Activated T-cell treated with anti-CD3 and anti-CD28 coated beads, Interleukin-2, amount 50 U/mL, for 48 hours (primary cell): ENCODE data around the gene RAB3GAP2.
A peak's percentile ranks its signal among the peaks of the same experiment; 100 is the strongest.
"Not testable (repeated sequence)": the region's sequence is repeated elsewhere in the genome, so short reads cannot be mapped to it uniquely, and the experiment has no call there.

Source experiments
- DNase-seq, 2 experiments: peaks; one replicate each; pipeline ENCODE4 v3.0.0-alpha.2; 2020

The RAB3GAP2 gene, protein sequence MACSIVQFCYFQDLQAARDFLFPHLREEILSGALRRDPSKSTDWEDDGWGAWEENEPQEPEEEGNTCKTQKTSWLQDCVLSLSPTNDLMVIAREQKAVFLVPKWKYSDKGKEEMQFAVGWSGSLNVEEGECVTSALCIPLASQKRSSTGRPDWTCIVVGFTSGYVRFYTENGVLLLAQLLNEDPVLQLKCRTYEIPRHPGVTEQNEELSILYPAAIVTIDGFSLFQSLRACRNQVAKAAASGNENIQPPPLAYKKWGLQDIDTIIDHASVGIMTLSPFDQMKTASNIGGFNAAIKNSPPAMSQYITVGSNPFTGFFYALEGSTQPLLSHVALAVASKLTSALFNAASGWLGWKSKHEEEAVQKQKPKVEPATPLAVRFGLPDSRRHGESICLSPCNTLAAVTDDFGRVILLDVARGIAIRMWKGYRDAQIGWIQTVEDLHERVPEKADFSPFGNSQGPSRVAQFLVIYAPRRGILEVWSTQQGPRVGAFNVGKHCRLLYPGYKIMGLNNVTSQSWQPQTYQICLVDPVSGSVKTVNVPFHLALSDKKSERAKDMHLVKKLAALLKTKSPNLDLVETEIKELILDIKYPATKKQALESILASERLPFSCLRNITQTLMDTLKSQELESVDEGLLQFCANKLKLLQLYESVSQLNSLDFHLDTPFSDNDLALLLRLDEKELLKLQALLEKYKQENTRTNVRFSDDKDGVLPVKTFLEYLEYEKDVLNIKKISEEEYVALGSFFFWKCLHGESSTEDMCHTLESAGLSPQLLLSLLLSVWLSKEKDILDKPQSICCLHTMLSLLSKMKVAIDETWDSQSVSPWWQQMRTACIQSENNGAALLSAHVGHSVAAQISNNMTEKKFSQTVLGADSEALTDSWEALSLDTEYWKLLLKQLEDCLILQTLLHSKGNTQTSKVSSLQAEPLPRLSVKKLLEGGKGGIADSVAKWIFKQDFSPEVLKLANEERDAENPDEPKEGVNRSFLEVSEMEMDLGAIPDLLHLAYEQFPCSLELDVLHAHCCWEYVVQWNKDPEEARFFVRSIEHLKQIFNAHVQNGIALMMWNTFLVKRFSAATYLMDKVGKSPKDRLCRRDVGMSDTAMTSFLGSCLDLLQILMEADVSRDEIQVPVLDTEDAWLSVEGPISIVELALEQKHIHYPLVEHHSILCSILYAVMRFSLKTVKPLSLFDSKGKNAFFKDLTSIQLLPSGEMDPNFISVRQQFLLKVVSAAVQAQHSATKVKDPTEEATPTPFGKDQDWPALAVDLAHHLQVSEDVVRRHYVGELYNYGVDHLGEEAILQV (N-terminal part only)

DNA sequence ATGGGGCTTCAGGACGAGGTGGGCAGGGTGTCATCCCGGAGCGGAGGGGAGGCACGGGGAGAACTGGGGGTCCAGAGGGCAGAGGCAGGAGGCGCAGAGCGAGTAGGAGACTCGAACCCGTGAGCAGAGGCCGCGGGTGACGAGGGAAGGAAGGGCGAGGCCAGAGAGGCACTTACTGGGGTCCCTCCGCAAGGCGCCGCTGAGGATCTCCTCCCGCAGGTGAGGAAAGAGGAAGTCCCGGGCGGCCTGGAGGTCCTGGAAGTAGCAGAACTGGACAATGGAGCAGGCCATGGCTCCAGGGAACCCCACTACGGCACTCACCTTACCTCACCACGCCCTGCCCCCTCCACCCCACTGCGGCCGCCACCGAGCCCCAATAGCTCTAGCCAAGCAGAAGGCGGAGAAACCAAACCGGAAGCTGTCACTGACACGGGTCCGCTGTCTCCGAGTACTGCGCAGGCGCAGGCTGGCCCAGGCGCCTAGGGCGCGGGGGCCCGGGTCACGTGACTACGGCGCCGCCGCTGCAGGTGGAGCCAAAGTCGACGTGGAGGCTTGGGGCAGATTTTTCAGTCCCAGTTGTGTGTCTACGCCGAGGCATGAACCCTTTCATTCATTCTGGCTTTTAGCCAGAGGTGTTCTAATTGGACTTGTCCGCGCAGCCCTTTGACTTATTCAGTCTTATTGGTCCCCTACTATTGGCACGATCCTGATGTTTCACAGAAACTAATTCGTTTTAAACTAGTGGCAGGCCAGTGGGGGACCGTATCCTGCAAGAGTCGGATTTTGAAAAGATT, at the start of gene RAB3GAP2:
RAB3GAP2 (minus strand) TSS at position 407 of the 794 bp plus-strand sequence; CDS start at position 291, 116 bp downstream.
- DNase-seq, result peak; percentile 96 to 97

DNA sequence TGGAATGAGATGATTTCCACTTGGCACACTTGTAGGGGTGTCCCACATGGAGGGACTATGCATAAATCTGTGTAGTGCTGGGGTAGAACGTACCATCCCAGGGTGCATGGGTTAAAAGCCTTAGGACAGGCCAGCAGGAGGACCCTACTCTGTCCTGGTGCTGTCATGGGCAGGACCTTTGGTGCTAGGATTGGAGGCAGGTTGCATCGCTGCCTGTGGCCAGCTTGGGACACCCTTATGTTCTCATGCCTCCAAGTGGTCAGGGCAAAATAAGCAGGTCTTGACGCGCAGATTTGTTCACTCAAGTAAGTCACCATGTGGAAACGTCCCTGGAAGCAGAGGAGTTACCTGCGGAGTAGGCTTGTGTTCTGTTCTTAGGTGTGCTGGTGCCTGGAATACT, 49.5 kb upstream of the RAB3GAP2 start:
- no peak for DNase-seq

DNA sequence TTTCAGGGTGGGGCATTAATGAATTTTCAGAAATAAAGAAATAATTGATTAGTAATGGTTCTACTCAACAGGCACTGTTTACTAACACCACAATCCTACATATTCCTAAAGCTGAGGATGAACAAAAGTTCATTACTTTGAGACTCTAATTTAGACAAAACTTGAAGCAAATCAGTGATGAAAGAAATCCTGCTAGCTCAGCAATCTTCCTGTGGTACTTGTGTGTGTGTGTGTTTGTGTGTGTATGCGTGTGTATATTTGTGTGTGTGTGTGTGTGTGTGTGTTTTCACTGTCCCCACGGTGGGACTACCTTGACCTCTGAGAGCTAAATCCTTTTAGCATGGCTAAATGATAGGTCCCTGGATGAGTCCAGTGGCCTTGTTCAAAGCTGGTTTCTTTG, 48.5 kb upstream of the RAB3GAP2 start:
- DNase-seq, result no peak

DNA sequence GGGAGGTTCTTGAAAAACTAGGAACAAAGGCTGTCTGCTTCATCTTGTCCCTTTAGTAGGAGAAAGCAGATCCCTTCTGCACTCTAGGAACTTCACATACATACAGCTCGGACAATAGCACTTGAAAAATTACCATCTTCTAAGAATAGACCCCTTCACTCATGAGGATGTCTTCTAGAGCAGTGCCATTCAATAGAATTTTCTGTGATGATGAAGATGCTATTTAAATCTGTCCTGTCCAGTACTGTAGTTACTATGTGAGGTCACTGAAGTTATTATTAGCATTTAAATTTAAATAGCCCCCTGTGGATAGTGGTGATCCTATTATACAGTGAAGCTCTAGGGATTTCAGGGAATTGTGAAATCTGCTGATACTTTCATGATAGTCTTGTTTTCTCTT, 46.4 kb upstream of the RAB3GAP2 start:
- no peak for DNase-seq

DNA sequence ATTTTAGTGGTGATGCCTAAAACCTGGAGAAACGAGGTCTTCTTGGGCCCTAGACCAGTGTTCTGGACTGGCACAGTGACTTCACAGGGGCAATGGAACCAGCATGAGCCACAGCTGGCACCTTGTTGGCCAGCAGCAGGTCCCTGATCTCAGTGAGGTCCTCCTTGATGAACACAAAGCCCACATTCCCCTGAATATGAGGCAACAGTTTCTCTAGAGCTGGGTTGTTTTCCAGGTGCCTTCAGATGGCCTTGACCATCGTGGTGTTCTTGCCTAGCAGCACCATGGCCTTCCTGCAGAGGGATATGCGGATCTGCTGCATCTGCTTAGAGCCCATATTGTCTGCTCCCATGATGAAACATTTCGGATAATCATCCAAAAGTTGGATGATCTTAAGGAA, 44.9 kb upstream of the RAB3GAP2 start:
- DNase-seq, result no peak

DNA sequence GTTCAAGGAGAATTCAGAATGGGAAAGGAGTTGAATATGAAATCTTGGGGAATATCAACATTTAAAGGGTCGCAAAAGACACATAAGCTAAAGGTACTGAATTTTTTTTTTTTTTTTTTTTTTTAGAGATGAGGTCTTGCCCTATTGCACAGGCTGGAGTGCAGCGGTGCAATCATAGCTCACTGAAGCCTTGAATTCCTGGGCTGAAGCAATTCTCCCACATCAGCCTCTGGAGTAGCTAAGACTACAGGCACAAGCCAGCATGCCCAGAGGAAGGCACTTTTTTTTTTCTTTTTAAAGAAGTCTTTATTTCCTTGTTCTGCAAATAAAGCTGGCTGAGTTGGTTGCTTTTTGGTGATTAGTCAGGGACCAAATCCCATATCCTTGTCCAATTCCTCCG, 44.1 kb upstream of the RAB3GAP2 start:
- DNase-seq, result no peak

DNA sequence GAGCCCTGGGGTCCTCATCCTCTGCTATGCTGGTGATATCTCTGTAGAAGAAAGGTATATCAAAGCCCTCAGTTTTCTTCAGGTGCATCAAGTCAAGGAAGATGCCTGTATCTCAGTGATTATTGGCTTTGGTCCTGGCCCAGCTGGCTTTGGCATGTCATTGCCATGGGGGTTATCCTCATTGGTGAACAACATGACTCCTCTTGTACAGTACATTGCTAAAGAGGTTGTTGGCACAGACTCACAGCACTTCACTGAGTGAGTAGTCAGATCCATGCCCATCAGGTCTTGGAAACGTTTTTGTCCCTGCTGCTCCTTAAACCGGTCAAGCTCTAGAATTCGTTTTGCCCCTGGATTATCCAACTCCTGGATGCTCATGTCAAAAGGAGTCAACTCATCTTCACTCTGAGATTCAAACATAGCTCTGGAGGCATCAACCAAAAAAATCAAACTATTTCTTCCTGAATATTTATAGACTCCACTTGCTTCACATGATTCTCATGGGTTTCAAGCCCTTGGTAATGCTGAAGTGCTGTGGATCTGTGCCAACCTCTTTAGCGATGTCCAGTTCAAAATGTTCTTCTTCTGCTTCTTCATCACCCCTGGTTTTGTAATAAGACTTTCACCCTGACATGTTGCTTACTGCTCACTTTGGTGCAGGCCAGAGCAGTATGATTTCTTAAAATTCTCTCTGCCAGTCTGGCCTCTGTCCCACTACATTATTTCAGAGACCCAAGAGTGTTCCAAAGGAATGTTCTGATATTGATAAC, 43.0 kb upstream of the RAB3GAP2 start:
- no peak for DNase-seq

DNA sequence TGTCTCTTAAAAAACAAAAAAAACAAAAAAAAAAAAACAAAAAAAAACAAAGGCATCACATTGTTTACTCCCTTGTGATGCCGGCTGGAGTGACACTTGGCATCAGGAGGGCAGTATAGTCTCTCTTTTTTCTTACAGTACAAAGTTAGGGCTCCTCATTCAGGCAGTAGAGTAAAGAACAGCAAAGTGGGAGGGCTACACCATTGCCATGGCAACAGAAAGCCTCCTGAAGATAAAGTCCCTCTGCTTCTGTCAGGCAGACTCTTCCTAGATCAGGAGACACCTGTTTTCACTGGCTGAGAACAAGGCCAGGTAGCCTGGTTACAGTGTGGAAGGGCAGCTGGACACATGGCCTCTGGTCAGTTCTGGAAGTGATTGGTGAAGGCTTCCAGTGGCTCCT, 41.3 kb upstream of the RAB3GAP2 start:
- DNase-seq, result no peak

DNA sequence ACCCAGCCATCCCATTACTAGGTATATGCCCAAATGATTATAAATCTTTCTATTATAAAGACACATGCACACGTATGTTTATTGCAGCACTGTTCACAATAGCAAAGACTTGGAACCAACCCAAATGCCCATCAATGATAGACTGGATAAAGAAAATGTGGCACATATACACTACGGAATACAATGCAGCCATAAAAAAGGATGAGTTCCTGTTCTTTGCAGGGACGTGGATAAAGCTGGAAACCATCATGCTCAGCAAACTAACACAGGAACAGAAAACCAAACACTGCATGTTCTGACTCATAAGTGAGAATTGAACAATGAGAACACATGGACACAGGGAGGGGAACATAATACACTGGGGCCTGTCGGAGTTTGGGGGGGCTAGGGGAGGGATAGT, 37.9 kb upstream of the RAB3GAP2 start:
- not testable (repeated sequence) for DNase-seq

DNA sequence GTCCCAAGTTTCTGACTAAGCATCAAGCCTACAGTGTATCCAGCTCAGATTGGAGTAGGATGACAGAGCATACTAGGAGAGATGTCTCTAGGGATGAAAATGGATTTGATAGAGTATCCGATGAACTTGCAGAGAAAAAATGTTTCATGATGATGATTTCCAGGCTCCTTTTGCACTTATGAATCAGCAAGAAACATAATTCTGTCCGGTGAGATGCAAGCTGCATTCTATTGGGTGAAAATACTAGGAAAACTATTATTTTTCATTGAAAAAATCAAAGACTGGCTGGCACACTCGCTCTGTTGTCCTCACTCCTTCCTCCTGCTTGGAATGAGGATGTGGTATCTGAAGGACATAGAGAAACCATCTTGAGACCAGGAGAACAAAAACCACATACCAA, 35.4 kb upstream of the RAB3GAP2 start:
- no peak for DNase-seq

DNA sequence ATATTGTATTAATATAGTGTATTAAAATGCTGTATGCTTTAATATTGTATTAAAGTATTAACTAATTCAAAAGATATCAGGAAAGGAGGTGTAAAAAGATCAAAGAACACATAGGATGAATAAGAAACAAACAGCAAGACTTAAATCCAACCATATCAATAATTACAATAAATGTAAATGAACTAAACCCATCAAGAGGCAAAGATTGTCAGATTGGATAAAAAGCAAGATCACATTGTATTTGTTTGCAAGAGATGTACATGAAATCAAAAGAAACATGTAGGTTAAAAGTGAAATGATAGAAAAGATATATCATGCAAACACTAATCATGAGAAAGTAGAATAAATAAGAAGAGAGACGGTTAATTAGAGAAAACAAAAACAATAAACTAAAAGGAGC, 34.1 kb upstream of the RAB3GAP2 start:
- no peak for DNase-seq

DNA sequence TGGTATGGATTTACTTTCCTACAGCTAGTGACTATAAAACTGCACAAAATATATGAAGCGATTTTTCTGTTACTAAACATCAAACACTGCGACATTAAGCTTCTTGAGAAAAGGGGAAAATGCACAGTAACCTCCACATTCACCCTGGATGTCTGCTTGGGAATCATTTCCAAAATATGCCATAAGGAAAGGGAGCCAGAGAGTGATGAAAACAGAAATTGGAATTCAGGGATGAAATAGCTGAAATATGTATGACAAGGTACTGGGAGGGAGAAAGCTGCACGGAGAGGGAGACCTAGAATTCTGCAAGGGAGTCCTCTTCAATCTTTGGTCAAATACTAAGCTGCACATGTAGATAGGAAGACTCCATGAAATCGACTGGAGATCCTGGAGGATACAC, 31.6 kb upstream of the RAB3GAP2 start:
- DNase-seq, result no peak

DNA sequence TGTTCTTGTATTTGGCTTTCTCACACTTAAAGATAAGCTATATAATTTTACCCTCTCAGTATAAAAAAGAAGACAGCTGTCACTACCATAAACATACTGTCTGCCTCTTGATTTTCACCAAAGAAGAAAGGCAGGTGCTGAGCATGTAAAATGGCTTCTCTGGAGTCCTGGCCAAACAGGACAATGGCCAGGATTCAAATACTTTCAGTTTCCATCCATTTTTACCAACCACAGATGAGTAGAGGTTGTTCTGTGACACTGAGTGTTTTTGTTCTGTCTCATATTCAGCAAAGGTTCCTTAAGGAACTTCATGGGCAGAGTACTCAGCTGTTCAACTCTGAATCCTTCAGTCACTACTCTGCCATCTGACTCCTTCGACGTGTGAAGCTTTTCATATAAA, 29.4 kb upstream of the RAB3GAP2 start:
- DNase-seq, result no peak

DNA sequence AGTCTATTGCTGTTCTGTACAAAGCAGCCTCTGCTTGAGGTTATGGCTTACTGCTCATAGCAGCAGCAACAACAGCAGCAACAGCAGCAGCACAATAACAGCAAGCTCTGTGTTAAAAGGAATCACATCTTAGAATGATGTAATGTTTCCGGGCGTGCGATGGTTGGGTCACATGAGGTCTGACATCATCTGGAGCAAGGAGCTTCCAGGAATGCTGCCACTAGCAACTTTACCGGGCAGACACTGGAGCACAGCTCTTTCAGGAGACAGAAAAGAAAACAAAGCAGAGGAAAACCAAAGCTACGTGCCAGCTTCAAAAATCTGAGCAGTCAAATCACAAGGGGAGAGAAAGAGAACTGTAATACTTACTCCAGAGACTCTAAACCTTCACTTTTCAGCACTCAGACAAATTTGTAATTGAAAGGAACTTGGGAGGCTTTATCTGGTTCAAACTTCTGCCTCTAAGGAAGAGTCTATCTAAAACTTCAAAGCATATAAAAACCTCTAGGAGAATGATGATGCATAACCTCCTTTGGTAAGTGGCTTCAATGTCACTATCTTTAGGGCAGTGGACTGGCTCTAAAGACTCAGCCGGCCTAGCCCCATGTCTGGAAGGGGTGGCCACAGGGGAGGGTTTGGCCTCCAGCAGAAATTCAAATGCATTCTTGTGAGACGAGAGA, 28.3 kb upstream of the RAB3GAP2 start:
- no peak for DNase-seq

DNA sequence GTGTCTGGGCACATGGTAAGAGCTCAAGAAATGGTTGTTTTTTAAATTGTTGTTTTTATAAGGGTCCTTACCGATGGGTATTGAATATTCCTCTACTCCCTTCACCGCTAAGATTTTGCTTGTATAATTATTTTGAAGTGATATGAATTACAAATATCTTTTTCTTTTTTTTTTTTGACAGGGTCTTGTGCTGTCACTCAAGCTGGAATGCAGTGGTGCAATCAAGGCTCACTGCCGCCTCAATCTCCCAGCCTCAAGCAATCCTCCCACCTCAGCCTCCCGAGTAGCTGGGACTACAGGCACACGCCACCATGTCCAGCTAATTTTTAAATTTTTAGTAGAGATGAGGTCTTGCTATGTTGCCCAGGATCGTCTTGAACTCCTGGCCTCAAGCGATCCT, 27.1 kb upstream of the RAB3GAP2 start:
- DNase-seq, result no peak

DNA sequence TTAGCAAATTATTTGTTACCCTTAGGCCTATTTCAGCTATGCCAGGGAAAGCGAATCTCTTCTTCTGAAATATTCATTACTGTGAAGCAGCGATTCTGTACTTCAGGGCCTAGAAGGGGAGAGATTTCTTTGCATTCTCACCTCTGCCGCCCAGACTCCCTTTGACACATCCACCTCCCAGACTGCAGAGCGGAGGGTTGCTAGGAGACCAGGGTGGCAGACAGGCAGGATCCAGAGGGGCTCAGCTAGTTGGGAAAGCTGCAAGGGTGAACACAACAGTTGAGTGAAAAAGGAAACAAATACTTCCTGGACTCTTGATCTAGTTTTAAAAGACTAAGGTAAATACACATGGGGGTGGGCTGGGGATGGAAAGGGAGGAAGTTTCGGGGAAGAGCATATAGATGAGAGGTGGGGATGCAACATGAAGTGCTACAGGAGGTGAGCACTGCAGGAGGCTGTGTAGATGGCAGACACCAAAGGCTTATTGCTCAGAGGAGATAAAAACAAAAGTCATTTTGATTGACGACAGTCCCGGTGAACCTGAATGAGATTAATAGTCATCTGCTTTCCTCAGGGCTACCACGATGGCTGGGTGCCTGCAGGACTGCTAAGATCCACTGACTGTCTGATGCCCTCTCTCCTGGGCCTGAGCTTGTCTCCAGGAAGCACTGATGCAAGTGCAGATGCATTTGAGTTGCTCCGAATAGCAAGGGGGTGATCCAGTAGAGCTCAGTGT, 26.4 kb upstream of the RAB3GAP2 start:
- DNase-seq, result no peak

DNA sequence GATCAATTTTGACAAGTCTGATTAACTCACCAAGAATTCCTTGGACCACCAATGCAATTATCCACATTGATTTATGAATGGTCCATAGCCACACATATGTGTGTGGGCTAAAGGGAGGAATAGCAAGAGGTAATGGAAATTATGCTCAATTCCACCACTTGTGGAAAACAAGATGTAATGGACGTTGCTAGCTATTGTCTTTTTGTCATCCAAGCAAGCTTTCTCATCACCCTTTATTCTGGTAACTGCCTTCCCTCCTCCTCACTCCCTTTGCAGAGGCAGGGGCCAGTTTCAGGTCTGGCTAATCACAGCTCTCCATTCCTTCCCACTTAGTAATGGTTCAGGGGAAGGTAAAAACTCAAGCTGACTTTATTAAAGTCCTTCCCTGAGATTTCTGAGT, 24.7 kb upstream of the RAB3GAP2 start:
- no peak for DNase-seq

DNA sequence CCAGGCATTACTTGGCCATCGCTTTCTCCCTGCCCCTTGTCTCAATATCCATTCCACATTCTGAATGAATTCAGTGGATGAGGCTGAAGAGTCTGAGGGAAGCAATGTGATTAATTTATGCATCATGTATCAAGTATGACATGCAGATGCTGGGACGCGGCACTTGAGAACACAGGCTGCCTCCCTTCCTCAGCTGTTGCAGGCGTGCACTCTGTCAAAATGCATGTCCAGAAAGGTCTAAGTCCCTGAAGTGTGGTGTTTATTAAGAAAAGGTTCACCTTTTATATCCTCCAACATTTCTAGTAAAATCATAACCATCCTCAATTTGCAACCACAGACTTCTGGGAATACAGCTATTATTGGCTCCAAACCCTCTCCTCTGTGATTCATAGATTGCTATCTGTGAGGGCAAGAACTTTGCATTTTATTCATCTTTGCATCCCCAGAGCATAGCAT, 22.6 kb upstream of the RAB3GAP2 start:
- DNase-seq, result no peak

DNA sequence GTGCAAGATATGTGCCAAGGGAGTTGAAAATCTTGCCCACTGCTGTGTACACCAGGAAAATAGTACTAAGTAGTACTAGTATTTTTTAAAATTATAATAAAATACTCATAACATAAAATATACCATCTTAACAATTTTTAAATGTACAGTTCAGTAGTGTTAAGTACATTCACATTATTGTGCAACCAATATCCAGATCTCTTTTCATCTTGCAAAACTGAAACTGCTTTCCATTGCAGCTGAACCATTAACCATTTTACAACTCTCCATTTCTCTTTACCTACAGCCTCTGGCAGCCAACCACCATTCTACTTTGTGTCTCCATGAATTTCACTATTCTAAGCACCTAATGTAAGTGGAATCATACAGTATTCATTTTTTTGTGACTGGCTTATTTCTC, 19.3 kb upstream of the RAB3GAP2 start:
- no peak for DNase-seq

DNA sequence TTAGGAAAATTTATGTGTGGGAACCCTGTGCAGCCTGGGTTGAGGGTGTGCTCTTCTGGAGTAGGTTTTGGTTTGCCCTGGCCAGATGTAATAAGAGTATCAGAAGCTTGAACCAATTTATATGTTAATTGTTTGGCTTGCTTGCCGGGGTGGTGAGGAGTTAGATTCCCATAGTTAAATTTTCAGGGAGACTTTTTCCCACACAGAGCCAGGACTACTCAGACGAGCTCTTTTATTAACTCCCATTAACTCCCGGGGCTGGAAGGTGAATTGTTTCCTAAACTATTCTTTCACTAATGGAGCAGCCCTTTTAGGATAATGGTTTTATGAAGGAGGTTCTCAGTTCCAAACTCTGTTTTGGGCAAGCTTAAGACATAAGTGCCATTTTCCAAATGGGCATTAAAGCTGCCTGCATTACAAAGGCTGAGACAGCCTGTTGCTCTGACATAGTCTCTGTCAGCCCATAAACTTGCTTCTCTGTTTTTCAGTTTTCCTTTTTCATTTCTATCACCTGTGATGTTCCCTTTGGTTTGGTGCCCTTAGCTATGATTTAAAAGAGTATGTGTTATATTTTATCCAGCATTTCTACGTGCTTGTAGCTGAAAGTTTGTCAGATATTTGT, 18.0 kb upstream of the RAB3GAP2 start:
- no peak for DNase-seq
